ENCODE results near the gene ZNF526. TPM values are rescaled to one million over a fixed set of nuclear protein-coding genes. Genes with fewer than 3 reads are reported as not detected.

The ZNF526 gene
- total and polyA plus RNA-seq, 9 of the 15 experiments (the other 6 are each of a cell fraction or from before 2014, with no cell fraction given): 1.3 to 17.9 (median 6.2) TPM

GRCh38 chr19:42268704-42269477 lies 48.8 kb downstream of the ZNF526 start, which contains the start of gene CIC (continued):
- TF ChIP-seq ZNF324 (CRISPR knock-in tag; IDR thresholded peaks at IDR 0.05): no peak
- no peak for TF ChIP-seq SNRNP70 (optimal IDR thresholded peaks at IDR 0.05; ENCODE audit: low read depth, low read length)
- TF ChIP-seq KAT2B (IDR thresholded peaks at IDR 0.05; ENCODE audit: low read depth, low read length): no peak
- no peak for TF ChIP-seq CBFB (CRISPR knock-in tag; IDR thresholded peaks at IDR 0.05)
- TF ChIP-seq HINFP (tag; conservative IDR thresholded peaks at IDR 0.05; ENCODE audit: low read depth): no peak; the same call in 1 of the 2 replicates
- no peak for TF ChIP-seq DPF2 (IDR thresholded peaks at IDR 0.05)
- no peak for TF ChIP-seq DMBX1 (CRISPR knock-in tag; IDR thresholded peaks at IDR 0.05; ENCODE audit: borderline replicate concordance)
- TF ChIP-seq IRF9 (tag; IDR thresholded peaks at IDR 0.05): no peak
- no peak for TF ChIP-seq LARP7 (IDR thresholded peaks at IDR 0.05)
- TF ChIP-seq SUPT5H (IDR thresholded peaks at IDR 0.05): no peak
- TF ChIP-seq U2AF2 (optimal IDR thresholded peaks at IDR 0.05; ENCODE audit: low read depth, low read length): no peak
- no peak for TF ChIP-seq TAF7 (tag; IDR thresholded peaks at IDR 0.05)
- TF ChIP-seq RFX5 (IDR thresholded peaks at IDR 0.05; ENCODE audit: low read depth, low read length): no peak
- no peak; the same call in 1 of the 2 replicates for TF ChIP-seq ZNF175 (CRISPR knock-in tag; IDR thresholded peaks at IDR 0.05; ENCODE audit: low read depth)
- no peak for TF ChIP-seq ZHX1 (conservative IDR thresholded peaks at IDR 0.05; ENCODE audit: low read length)
- no peak for TF ChIP-seq CTCFL (IDR thresholded peaks at IDR 0.05; ENCODE audit: borderline replicate concordance, insufficient read depth, low read depth, low read length, poor library complexity, severe bottlenecking)
- no peak for TF ChIP-seq RUNX1 (IDR thresholded peaks at IDR 0.05; ENCODE audit: low read depth)
- TF ChIP-seq SP2 (IDR thresholded peaks at IDR 0.05; ENCODE audit: extremely low read depth, low read depth, low read length, poor library complexity, severe bottlenecking): peak; percentile 92
- TF ChIP-seq RNF219 (CRISPR knock-in tag; IDR thresholded peaks at IDR 0.05): no peak

All from K562 (cell line).